Measurements from ENCODE around the gene IQCE.

The IQCE gene

GRCh38 chr7:2515424-2516193 is 43.2 kb upstream of the IQCE start:
- Histone ChIP-seq H3K4me3 (ENCODE audit: low read depth, low read length) (no peak overlapping the region), H3K9ac (ENCODE audit: low read depth, low read length) (no peak overlapping the region), H3K4me1 (ENCODE audit: control insufficient read depth, insufficient read depth, low read length) (peaks cover 24% of the 10 kb centered on the region), H3K27me3 (ENCODE audit: control insufficient read depth, insufficient read depth, low read length) (peaks cover 29% of the 10 kb centered on the region), H3K36me3 (ENCODE audit: control insufficient read depth, insufficient read depth, low read length) (no peaks in the 10 kb centered on the region), H3K9me3 (ENCODE audit: control insufficient read depth, insufficient read depth, low read length) (no peaks in the 10 kb centered on the region), H3K27ac (ENCODE audit: low read depth, low read length) (no peak overlapping the region)

- Histone ChIP-seq H3K36me3 (ENCODE audit: control insufficient read depth, insufficient read depth, low read length) (no peaks in the 10 kb centered on the region), H3K9me3 (ENCODE audit: control insufficient read depth, insufficient read depth, low read length) (no peaks in the 10 kb centered on the region), H3K27me3 (ENCODE audit: control insufficient read depth, insufficient read depth, low read length) (peaks cover 31% of the 10 kb centered on the region), H3K27ac (ENCODE audit: low read depth, low read length) (no peak overlapping the region), H3K4me3 (ENCODE audit: low read depth, low read length) (no peak overlapping the region), H3K9ac (ENCODE audit: low read depth, low read length) (no peak overlapping the region), H3K4me1 (ENCODE audit: control insufficient read depth, insufficient read depth, low read length) (peaks cover 26% of the 10 kb centered on the region)
These were observed 42.6 kb upstream of the IQCE start for GRCh38 chr7:2516194-2516555.

GRCh38 chr7:2517026-2517425 is 41.8 kb upstream of the IQCE start:
- H3K4me3 ChIP-seq (ENCODE audit: low read depth, low read length) = no peak overlapping the region
- peak overlapping the region; percentile 62 for H3K27ac ChIP-seq (ENCODE audit: low read depth, low read length)

GRCh38 chr7:2517678-2518507 is 40.9 kb upstream of the IQCE start:
- H3K9ac ChIP-seq (ENCODE audit: low read depth, low read length) = no peak overlapping the region
- no peaks in the 10 kb centered on the region for H3K36me3 ChIP-seq (ENCODE audit: control insufficient read depth, insufficient read depth, low read length)
- H3K27ac ChIP-seq (ENCODE audit: low read depth, low read length) = peak overlapping the region; percentile 55
- H3K9me3 ChIP-seq (ENCODE audit: control insufficient read depth, insufficient read depth, low read length) = no peaks in the 10 kb centered on the region
- peak overlapping the region; percentile 69 for H3K4me3 ChIP-seq (ENCODE audit: low read depth, low read length)
- H3K4me1 ChIP-seq (ENCODE audit: control insufficient read depth, insufficient read depth, low read length) = peaks cover 38% of the 10 kb centered on the region
- peaks cover 38% of the 10 kb centered on the region for H3K27me3 ChIP-seq (ENCODE audit: control insufficient read depth, insufficient read depth, low read length)

More at GRCh38 chr7:2517026-2517425, 41.8 kb upstream of the IQCE start:
- Histone ChIP-seq H3K36me3 (ENCODE audit: control insufficient read depth, insufficient read depth, low read length) (no peaks in the 10 kb centered on the region), H3K9me3 (ENCODE audit: control insufficient read depth, insufficient read depth, low read length) (no peaks in the 10 kb centered on the region), H3K4me1 (ENCODE audit: control insufficient read depth, insufficient read depth, low read length) (peaks cover 31% of the 10 kb centered on the region), H3K9ac (ENCODE audit: low read depth, low read length) (no peak overlapping the region), H3K27me3 (ENCODE audit: control insufficient read depth, insufficient read depth, low read length) (peaks cover 37% of the 10 kb centered on the region)

- Histone ChIP-seq H3K27me3 (ENCODE audit: control insufficient read depth, insufficient read depth, low read length) (peaks cover 38% of the 10 kb centered on the region), H3K9me3 (ENCODE audit: control insufficient read depth, insufficient read depth, low read length) (no peaks in the 10 kb centered on the region), H3K27ac (ENCODE audit: low read depth, low read length) (peak overlapping the region; percentile 55), H3K4me3 (ENCODE audit: low read depth, low read length) (peak overlapping the region; percentile 69), H3K4me1 (ENCODE audit: control insufficient read depth, insufficient read depth, low read length) (peaks cover 47% of the 10 kb centered on the region), H3K9ac (ENCODE audit: low read depth, low read length) (no peak overlapping the region), H3K36me3 (ENCODE audit: control insufficient read depth, insufficient read depth, low read length) (no peaks in the 10 kb centered on the region)
These were observed 40.1 kb upstream of the IQCE start for GRCh38 chr7:2518737-2519118.

- Histone ChIP-seq H3K27me3 (ENCODE audit: control insufficient read depth, insufficient read depth, low read length) (peaks cover 38% of the 10 kb centered on the region), H3K27ac (ENCODE audit: low read depth, low read length) (peak within 1 kb of the TSS; percentile 55), H3K36me3 (ENCODE audit: control insufficient read depth, insufficient read depth, low read length) (no peaks in the 10 kb centered on the region), H3K4me1 (ENCODE audit: control insufficient read depth, insufficient read depth, low read length) (peaks cover 53% of the 10 kb centered on the region), H3K4me3 (ENCODE audit: low read depth, low read length) (peak within 1 kb of the TSS; percentile 69), H3K9ac (ENCODE audit: low read depth, low read length) (no peak within 1 kb of the TSS), H3K9me3 (ENCODE audit: control insufficient read depth, insufficient read depth, low read length) (no peaks in the 10 kb centered on the region)
These were observed 39.5 kb upstream of the IQCE start, which contains the start of gene LFNG for GRCh38 chr7:2519119-2519930. LFNG (plus strand) TSS chr7:2519774; CDS start chr7:2519862, 88 bp downstream.

- H3K9ac ChIP-seq (ENCODE audit: low read depth, low read length) = no peak overlapping the region
- 0 out of 2 replicates have a peak, but pooled peaks cover under 1% of the 10 kb centered on the region for H3K36me3 ChIP-seq (ENCODE audit: control insufficient read depth, insufficient read depth, low read length)
- H3K4me1 ChIP-seq (ENCODE audit: control insufficient read depth, insufficient read depth, low read length) = peaks cover 59% of the 10 kb centered on the region
- no peak overlapping the region for H3K27ac ChIP-seq (ENCODE audit: low read depth, low read length)
- peaks cover 38% of the 10 kb centered on the region for H3K27me3 ChIP-seq (ENCODE audit: control insufficient read depth, insufficient read depth, low read length)
- peak overlapping the region; percentile 69 for H3K4me3 ChIP-seq (ENCODE audit: low read depth, low read length)
- no peaks in the 10 kb centered on the region for H3K9me3 ChIP-seq (ENCODE audit: control insufficient read depth, insufficient read depth, low read length)
These were observed 38.5 kb upstream of the IQCE start for GRCh38 chr7:2520131-2520760.

- no peaks in the 10 kb centered on the region for H3K9me3 ChIP-seq (ENCODE audit: control insufficient read depth, insufficient read depth, low read length)
- no peak overlapping the region for H3K27ac ChIP-seq (ENCODE audit: low read depth, low read length)
- no peak overlapping the region for H3K9ac ChIP-seq (ENCODE audit: low read depth, low read length)
- peak overlapping the region; percentile 69 for H3K4me3 ChIP-seq (ENCODE audit: low read depth, low read length)
- H3K36me3 ChIP-seq (ENCODE audit: control insufficient read depth, insufficient read depth, low read length) = peaks cover 6% of the 10 kb centered on the region; the same call in 1 of the 2 replicates
- peaks cover 38% of the 10 kb centered on the region for H3K27me3 ChIP-seq (ENCODE audit: control insufficient read depth, insufficient read depth, low read length)
- peaks cover 65% of the 10 kb centered on the region for H3K4me1 ChIP-seq (ENCODE audit: control insufficient read depth, insufficient read depth, low read length)
These were observed 38.0 kb upstream of the IQCE start for GRCh38 chr7:2520761-2521290.

GRCh38 chr7:2521341-2521745 is 37.4 kb upstream of the IQCE start:
- Histone ChIP-seq H3K36me3 (ENCODE audit: control insufficient read depth, insufficient read depth, low read length) (peaks cover 11% of the 10 kb centered on the region), H3K9me3 (ENCODE audit: control insufficient read depth, insufficient read depth, low read length) (no peaks in the 10 kb centered on the region), H3K4me1 (ENCODE audit: control insufficient read depth, insufficient read depth, low read length) (peaks cover 70% of the 10 kb centered on the region), H3K27me3 (ENCODE audit: control insufficient read depth, insufficient read depth, low read length) (peaks cover 38% of the 10 kb centered on the region), H3K4me3 (ENCODE audit: low read depth, low read length) (peak overlapping the region; percentile 69), H3K9ac (ENCODE audit: low read depth, low read length) (no peak overlapping the region), H3K27ac (ENCODE audit: low read depth, low read length) (no peak overlapping the region)

- H3K27me3 ChIP-seq (ENCODE audit: control insufficient read depth, insufficient read depth, low read length) = peaks cover 35% of the 10 kb centered on the region
- no peak overlapping the region for H3K9ac ChIP-seq (ENCODE audit: low read depth, low read length)
- H3K4me3 ChIP-seq (ENCODE audit: low read depth, low read length) = peak overlapping the region; percentile 69; the same call in 1 of the 2 replicates
- no peak overlapping the region for H3K27ac ChIP-seq (ENCODE audit: low read depth, low read length)
- H3K36me3 ChIP-seq (ENCODE audit: control insufficient read depth, insufficient read depth, low read length) = peaks cover 19% of the 10 kb centered on the region
- peaks cover 64% of the 10 kb centered on the region for H3K4me1 ChIP-seq (ENCODE audit: control insufficient read depth, insufficient read depth, low read length)
- no peaks in the 10 kb centered on the region for H3K9me3 ChIP-seq (ENCODE audit: control insufficient read depth, insufficient read depth, low read length)
These were observed 36.7 kb upstream of the IQCE start for GRCh38 chr7:2521952-2522591.
